H1 (cell line): ENCODE data around the gene WDR7. TPM values are rescaled to one million over a fixed set of nuclear protein-coding genes. Genes with fewer than 3 reads are reported as not detected.

Source experiments
- CTCF ChIA-PET: fragments of 300-600 bp; sonication (Branson Sonifier 250); formaldehyde crosslinking; loops from one replicate; lab custom pipeline; 2021; ENCODE audit not compliant: partially characterized antibody; lab: Charles Lee
- POLR2A ChIA-PET: fragments of 300-600 bp; sonication (Branson Sonifier 250); formaldehyde crosslinking; loops from one replicate; lab custom pipeline; 2021; ENCODE audit warnings: inconsistent platforms; ENCODE audit not compliant: partially characterized antibody; lab: Charles Lee
- DNase-seq, 2 experiments: peaks; one replicate each; pipeline versions ENCODE4 v3.0.0 to v3.0.0-alpha.2; 2010 to 2022; ENCODE audit warnings: low spot score in 2 of 2, low read depth in 1 of 2, mixed read lengths in 1 of 2
- FAIRE-seq: peaks from 2 replicates; lab custom pipeline; 2011; peaks lifted over from hg19 to GRCh38; lab: Jason Lieb, UNC
- H2AFZ ChIP-seq: 2 replicates; pipeline ENCODE4 v1.8.1; 2012; ENCODE audit warnings: low read length, inconsistent platforms
- H2AK5ac ChIP-seq: 2 replicates; pipeline ENCODE4 v1.6.1; 2013; ENCODE audit warnings: low read depth, low read length
- H2BK120ac ChIP-seq: replicated peaks from 2 replicates; pipeline ENCODE3; 2013; ENCODE audit warnings: low read depth, low read length, inconsistent platforms
- H2BK12ac ChIP-seq: 2 replicates; pipeline ENCODE4 v1.6.1; 2013; ENCODE audit warnings: low read depth, low read length
- H2BK15ac ChIP-seq: 2 replicates; pipeline ENCODE4 v1.6.1; 2013; ENCODE audit warnings: low read length
- H2BK20ac ChIP-seq: 2 replicates; pipeline ENCODE4 v1.6.1; 2013; ENCODE audit warnings: low read length
- H2BK5ac ChIP-seq: 2 replicates; pipeline ENCODE4 v1.6.1; 2013; ENCODE audit warnings: low read depth, low read length
- H3K14ac ChIP-seq: 2 replicates; pipeline ENCODE4 v1.6.1; 2013; ENCODE audit warnings: inconsistent platforms; ENCODE audit not compliant: insufficient read length
- H3K18ac ChIP-seq: 2 replicates; pipeline ENCODE4 v1.6.1; 2013; ENCODE audit warnings: low read length; ENCODE audit errors: extremely low read depth
- H3K23ac ChIP-seq: 2 replicates; pipeline ENCODE4 v1.6.1; 2013; ENCODE audit warnings: inconsistent platforms; ENCODE audit not compliant: insufficient read length
- H3K23me2 ChIP-seq: 2 replicates; pipeline ENCODE4 v1.6.1; 2013; ENCODE audit warnings: low read depth, low read length
- H3K27ac ChIP-seq: 2 replicates; pipeline ENCODE4 v1.6.1; 2011; ENCODE audit warnings: low read depth, low read length, inconsistent platforms
- H3K27me3 ChIP-seq, 4 experiments: replicated peaks in 1 of 4; 1 replicate in 1 of 4; 2 replicates in 3 of 4; pipeline versions ENCODE4 v1.6.1 to v1.8.1; 2011 to 2013; ENCODE audit warnings: low read length in 3 of 4, mild to moderate bottlenecking in 3 of 4, inconsistent platforms in 2 of 4, mixed read lengths in 2 of 4, moderate library complexity in 1 of 4; ENCODE audit not compliant: control insufficient read depth in 3 of 4, insufficient read depth in 3 of 4; ENCODE audit errors: extremely low read depth in 1 of 4
- H3K36me3 ChIP-seq, 4 experiments: 2 replicates each; pipeline versions ENCODE4 v1.6.1 to v1.8.1; 2011 to 2013; ENCODE audit warnings: mild to moderate bottlenecking in 4 of 4, low read length in 3 of 4, moderate library complexity in 2 of 4, control low read depth in 1 of 4, inconsistent platforms in 1 of 4; ENCODE audit not compliant: insufficient read depth in 4 of 4, control insufficient read depth in 2 of 4
- H3K4ac ChIP-seq: replicated peaks from 2 replicates; pipeline ENCODE3; 2013; ENCODE audit warnings: low read length, low read depth, mixed read lengths, inconsistent platforms; ENCODE audit not compliant: insufficient read length
- H3K4me1 ChIP-seq, 4 experiments: replicated peaks in 1 of 4; 1 replicate in 1 of 4; 2 replicates in 3 of 4; pipeline versions ENCODE4 v1.6.1 to v1.8.1; 2011 to 2013; ENCODE audit warnings: low read length in 3 of 4, inconsistent platforms in 2 of 4, mixed read lengths in 1 of 4; ENCODE audit not compliant: insufficient read depth in 4 of 4, control insufficient read depth in 3 of 4
- H3K4me2 ChIP-seq, 2 experiments: 2 replicates each; pipeline versions ENCODE4 v1.6.1 to v1.8.1; 2011 to 2013; ENCODE audit warnings: low read depth in 2 of 2, low read length in 2 of 2, control low read depth in 1 of 2, inconsistent platforms in 1 of 2, mild to moderate bottlenecking in 1 of 2; ENCODE audit not compliant: insufficient read depth in 1 of 2
- H3K4me3 ChIP-seq, 4 experiments: fragments of 200-600, 300-600 bp in 1 of 4; sonication (generic), shearing (Covaris generic), sonication (Bioruptor Twin) in 1 of 4; 2 replicates each; pipeline versions ENCODE4 v1.5.1 to v1.8.1; 2011 to 2016; ENCODE audit warnings: low read length in 4 of 4, low read depth in 3 of 4, control low read depth in 2 of 4, inconsistent platforms in 2 of 4, mild to moderate bottlenecking in 2 of 4, mixed read lengths in 1 of 4, moderate library complexity in 1 of 4; ENCODE audit not compliant: insufficient read depth in 2 of 4; ENCODE audit errors: extremely low read depth in 1 of 4
- H3K56ac ChIP-seq: replicated peaks from 2 replicates; pipeline ENCODE3; 2013; ENCODE audit warnings: low read depth, mild to moderate bottlenecking, mixed read lengths, low read length, inconsistent platforms; ENCODE audit not compliant: insufficient read length
- H3K79me1 ChIP-seq: 2 replicates; pipeline ENCODE4 v1.6.1; 2013; ENCODE audit warnings: low read depth, low read length, control low read depth
- H3K79me2 ChIP-seq, 2 experiments: 2 replicates each; pipeline versions ENCODE4 v1.6.1 to v1.8.1; 2012 to 2013; ENCODE audit warnings: low read length in 2 of 2, mild to moderate bottlenecking in 2 of 2, inconsistent platforms in 1 of 2; ENCODE audit not compliant: insufficient read depth in 2 of 2, control insufficient read depth in 1 of 2
- H3K9ac ChIP-seq, 4 experiments: replicated peaks in 1 of 4; 1 replicate in 1 of 4; 2 replicates in 3 of 4; pipeline versions ENCODE4 v1.6.1 to v1.8.1; 2011 to 2013; ENCODE audit warnings: low read depth in 3 of 4, low read length in 3 of 4, control low read depth in 2 of 4, mild to moderate bottlenecking in 2 of 4, moderate library complexity in 2 of 4, inconsistent platforms in 1 of 4; ENCODE audit errors: extremely low read depth in 1 of 4
- H3K9me3 ChIP-seq, 2 experiments: 2 replicates each; pipeline versions ENCODE4 v1.6.1 to v1.8.1; 2012 to 2013; ENCODE audit warnings: mild to moderate bottlenecking in 2 of 2, moderate library complexity in 2 of 2, control low read depth in 1 of 2, inconsistent platforms in 1 of 2, low read depth in 1 of 2, low read length in 1 of 2, mixed read lengths in 1 of 2; ENCODE audit not compliant: insufficient read depth in 2 of 2
- H4K20me1 ChIP-seq, 2 experiments: replicated peaks in 1 of 2; 2 replicates each; pipeline versions ENCODE3 to v1.8.1; 2011 to 2013; ENCODE audit warnings: inconsistent platforms in 2 of 2, low read length in 2 of 2, mild to moderate bottlenecking in 1 of 2; ENCODE audit not compliant: insufficient read depth in 2 of 2, control insufficient read depth in 1 of 2
- H4K5ac ChIP-seq: 2 replicates; pipeline ENCODE4 v1.6.1; 2013; ENCODE audit warnings: low read length, low read depth, mixed read lengths, inconsistent platforms; ENCODE audit not compliant: insufficient read length
- H4K8ac ChIP-seq: 2 replicates; pipeline ENCODE4 v1.8.0; 2013; ENCODE audit warnings: mild to moderate bottlenecking, moderate library complexity, low read length, inconsistent platforms; ENCODE audit not compliant: insufficient read depth; ENCODE audit errors: extremely low read depth
- H4K91ac ChIP-seq: replicated peaks from 2 replicates; pipeline ENCODE3; 2013; ENCODE audit warnings: low read length, mixed read lengths, inconsistent platforms; ENCODE audit not compliant: insufficient read length
- CBX8 ChIP-seq: fragments of 300-800, 300-1000 bp; sonication (generic); IDR thresholded peaks from 2 replicates; pipeline ENCODE4 v1.7.1; 2016; ENCODE audit warnings: low read depth, low read length, borderline replicate concordance
- CHD1 ChIP-seq: IDR thresholded peaks from 2 replicates; pipeline ENCODE4 v1.6.1; 2012; ENCODE audit warnings: low read depth, low read length, improper control_type of control experiment
- EZH2 ChIP-seq: fragments of 200-600 bp; sonication (generic); IDR thresholded peaks from 2 replicates; pipeline ENCODE4 v1.7.1; 2012; ENCODE audit warnings: low read depth, mild to moderate bottlenecking, moderate library complexity, low read length, inconsistent platforms; ENCODE audit not compliant: severe bottlenecking
- FOSL1 ChIP-seq: IDR thresholded peaks from 2 replicates; pipeline ENCODE4 v1.6.1; 2011; ENCODE audit warnings: mild to moderate bottlenecking, low read depth, low read length, moderate library complexity; ENCODE audit not compliant: insufficient read depth
- RNF2 ChIP-seq: fragments of 200-900, 300-1000 bp; sonication (generic); IDR thresholded peaks from 2 replicates; pipeline ENCODE4 v1.7.1; 2016; ENCODE audit warnings: borderline replicate concordance, low read depth, mild to moderate bottlenecking, antibody characterized with exemption, low read length; ENCODE audit not compliant: poor library complexity, severe bottlenecking; ENCODE audit errors: missing control alignments
- SIRT6 ChIP-seq: IDR thresholded peaks from one replicate; pipeline ENCODE4 v1.7.1; 2012; ENCODE audit warnings: low read length, inconsistent platforms
- TAF1 ChIP-seq: IDR thresholded peaks from 2 replicates; pipeline ENCODE4 v1.6.1; 2011; ENCODE audit warnings: mild to moderate bottlenecking, low read depth, low read length
- ZNF274 ChIP-seq: IDR thresholded peaks from 2 replicates; pipeline ENCODE4 v1.7.0; 2012; ENCODE audit warnings: low read length, borderline replicate concordance; ENCODE audit errors: extremely low read depth
- WGBS, 2 experiments: shearing (Covaris generic) in 1 of 2; methylation state at CpG; one replicate each; pipeline versions ENCODE4 v1.1.6 to v1.1.7; 2013 to 2015; ENCODE audit warnings: low lambda C conversion rate in 2 of 2, mixed read lengths in 2 of 2, inconsistent platforms in 1 of 2, low coverage in 1 of 2, missing lambda C conversion rate in 1 of 2; ENCODE audit not compliant: insufficient replicate concordance in 2 of 2, insufficient coverage in 1 of 2, insufficient read length in 1 of 2; ENCODE audit errors: extremely low coverage in 1 of 2, missing lambda C conversion rate in 1 of 2; 5-methylcytosine and 5-hydroxymethylcytosine counted together
- polyA plus RNA-seq, 7 experiments: library from polyadenylated mRNA; depleted of rRNA in 3 of 7; stranded (reverse) in 5 of 7; unstranded in 2 of 7; fragments of >200 nt in 5 of 7; fragments of 200-250 nt in 2 of 7; gene quantifications; 1 replicate in 5 of 7; 2 replicates in 1 of 7; 4 replicates in 1 of 7; pipeline versions ENCODE4 v1.2.1 to v1.2.3, GENCODE V29; 2011 to 2013; ENCODE audit warnings: missing spikeins in 2 of 7, mixed read lengths in 2 of 7
- total RNA-seq: library from RNA; stranded (reverse); fragmentation: NEBNext Ultra II Directional; extraction: Animal tissue kit (Norgen Biotek cat#: 25700); gene quantifications from 2 replicates; pipeline ENCODE4 v1.2.1, GENCODE V29; 2021
- TF ChIP-seq, protein P1 (sequence below): IDR thresholded peaks from 2 replicates; pipeline ENCODE4 v1.6.1; 2011; ENCODE audit warnings: low read depth, mild to moderate bottlenecking, low read length; ENCODE audit not compliant: insufficient read depth
- TF ChIP-seq, protein P2 (sequence below): IDR thresholded peaks from 2 replicates; pipeline ENCODE4 v1.6.1; 2011; ENCODE audit warnings: low read length, improper control_type of control experiment

Gene WDR7
- total and polyA plus RNA-seq, 2 of the 8 experiments (the other 6 are each of a cell fraction or from before 2014, with no cell fraction given), result 5.5 to 15.2 TPM

DNA sequence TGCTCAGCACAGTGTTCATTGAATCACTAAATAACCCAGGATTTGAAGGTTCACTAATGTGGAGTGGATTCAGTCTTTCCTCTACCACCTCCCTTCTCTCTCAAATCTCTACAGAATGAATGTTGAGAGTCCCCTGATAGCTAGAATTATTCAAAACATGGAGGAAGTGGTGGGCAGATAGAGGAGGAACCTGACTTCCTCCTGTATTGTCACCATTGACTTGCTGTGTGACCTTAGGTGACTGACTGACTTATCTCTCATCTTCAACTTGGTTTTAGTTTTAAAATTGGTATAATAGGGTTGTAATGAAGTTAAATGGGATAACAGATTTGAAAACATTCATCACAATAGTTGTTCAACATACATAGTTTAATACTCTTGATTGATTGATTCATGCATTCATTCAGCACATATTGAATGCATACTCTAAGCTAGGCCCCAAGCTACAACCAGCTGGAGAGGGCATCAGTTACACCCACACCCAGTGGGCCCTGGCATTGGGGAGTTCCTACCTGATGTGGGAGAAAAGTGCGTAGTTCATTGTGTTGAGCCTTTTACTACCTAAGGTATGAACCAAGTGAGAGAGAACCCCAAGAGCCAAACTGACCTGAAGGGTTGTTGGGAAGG lies 96.0 kb downstream of the WDR7 start:
- Histone ChIP-seq H3K27me3 (no peaks in the 10 kb centered on the region), H3K4me3 (no peak overlapping the region), H2BK120ac (no peak overlapping the region), H3K4me2 (no peak overlapping the region), H3K56ac (no peak overlapping the region), H2BK15ac (no peak overlapping the region), H3K4me1 (no peaks in the 10 kb centered on the region), H4K20me1 (no peaks in the 10 kb centered on the region), H2BK20ac (no peak overlapping the region), H3K79me2 (no peaks in the 10 kb centered on the region), H4K91ac (no peak overlapping the region), H2BK12ac (no peak overlapping the region), H2AK5ac (no peak overlapping the region), H4K8ac (no peak overlapping the region), H2BK5ac (no peak overlapping the region), H3K23ac (no peak overlapping the region), H3K27ac (no peak overlapping the region), H3K36me3 (no peaks in the 10 kb centered on the region), H3K9ac (no peak overlapping the region), H2AFZ (no peak overlapping the region), H4K5ac (no peak overlapping the region), H3K4ac (no peak overlapping the region), H3K79me1 (no peaks in the 10 kb centered on the region; the same call in 1 of the 2 replicates), H3K9me3 (no peaks in the 10 kb centered on the region), H3K23me2 (no peaks in the 10 kb centered on the region), H3K18ac (no peak overlapping the region), H3K14ac (no peak overlapping the region)
- POLR2A ChIA-PET, result no interaction called here
- TF ChIP-seq CHD1 (no peak), RNF2 (no peak), FOSL1 (no peak), EZH2 (no peak), CBX8 (no peak), TAF1 (no peak), SIRT6 (no peak), ZNF274 (no peak)
- TF ChIP-seq, protein P1, sequence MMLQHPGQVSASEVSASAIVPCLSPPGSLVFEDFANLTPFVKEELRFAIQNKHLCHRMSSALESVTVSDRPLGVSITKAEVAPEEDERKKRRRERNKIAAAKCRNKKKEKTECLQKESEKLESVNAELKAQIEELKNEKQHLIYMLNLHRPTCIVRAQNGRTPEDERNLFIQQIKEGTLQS, result no peak
- TF ChIP-seq, protein P2, sequence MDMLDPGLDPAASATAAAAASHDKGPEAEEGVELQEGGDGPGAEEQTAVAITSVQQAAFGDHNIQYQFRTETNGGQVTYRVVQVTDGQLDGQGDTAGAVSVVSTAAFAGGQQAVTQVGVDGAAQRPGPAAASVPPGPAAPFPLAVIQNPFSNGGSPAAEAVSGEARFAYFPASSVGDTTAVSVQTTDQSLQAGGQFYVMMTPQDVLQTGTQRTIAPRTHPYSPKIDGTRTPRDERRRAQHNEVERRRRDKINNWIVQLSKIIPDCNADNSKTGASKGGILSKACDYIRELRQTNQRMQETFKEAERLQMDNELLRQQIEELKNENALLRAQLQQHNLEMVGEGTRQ, result no peak
- no peak for DNase-seq
- CTCF ChIA-PET, result interaction anchor here (0.6 to 1.9 kb wide), 10 partner anchors 10 to 811 kb away, joined by 3 to 5 read pairs (median 3); no protein-coding TSS in a partner anchor
- no peak for FAIRE-seq
- 89% methylated on average over 1 of the region's 1 CpG; no CpG with 5 or more reads in 1 of the 2 experiments for WGBS, 2 experiments
